ENCODE data around the gene ZC3H7B. TPM values are rescaled to one million over a fixed set of nuclear protein-coding genes. Genes with fewer than 3 reads are reported as not detected.
A peak's percentile ranks its signal among the peaks of the same experiment; 100 is the strongest.

The ZC3H7B gene
- total and polyA plus RNA-seq, 7 experiments from 2014 or later, result 1.7 to 65.9 (median 39.6) TPM

- Mint-ChIP-seq H3K4me3 (no peak overlapping the region), H3K27me3 (no peaks in the 10 kb centered on the region), H3K4me1 (peaks cover 10 to 21% (median 17%) of the 10 kb centered on the region in 7 donors), H3K27ac (peak overlapping the region in 3 of 9 donors; percentile 8 to 36 (median 21)), H3K36me3 (no peaks in the 10 kb centered on the region), H3K9me3 (no peaks in the 10 kb centered on the region)
- intact Hi-C loops (cut with micrococcal nuclease), result no loop called here
- no peak overlapping the region for H3K27ac ChIP-seq (ENCODE audit: low read depth, low read length)
- ChIA-PET CTCF (interaction anchor here (0.6 to 0.7 kb wide), 2 partner anchors 78 to 86 kb away, joined by 3 read pairs; no protein-coding TSS in a partner anchor), POLR2A (interaction anchor here (0.6 kb wide), 1 partner anchor 18 kb away, joined by 3 read pairs; no protein-coding TSS in a partner anchor)
- no peak for ATAC-seq
- no peaks in the 10 kb centered on the region for H3K9me3 ChIP-seq (ENCODE audit: control insufficient read depth in 2 of 3, low read length in 3 of 3)
- no peak for DNase-seq
- no peak overlapping the region for H3K4me3 ChIP-seq (ENCODE audit: low read length)
- peaks cover 12 to 14% of the 10 kb centered on the region in 2 donors for H3K4me1 ChIP-seq (ENCODE audit: control insufficient read depth in 2 of 2, insufficient read depth in 2 of 2, low read length in 2 of 2)
- H3K36me3 ChIP-seq (ENCODE audit: control insufficient read depth in 2 of 3, insufficient read depth in 3 of 3, low read length in 3 of 3), result no peaks in the 10 kb centered on the region
- H3K27me3 ChIP-seq (ENCODE audit: control insufficient read depth in 2 of 2, insufficient read depth in 2 of 2, low read length in 2 of 2), result no peaks in the 10 kb centered on the region
Measured at GRCh38 chr22:41407433-41407832, 106.1 kb downstream of the ZC3H7B start.

GRCh38 chr22:41408665-41409064, 107.3 kb downstream of the ZC3H7B start:
- Histone ChIP-seq H3K4me3 (ENCODE audit: low read length) (no peak overlapping the region), H3K36me3 (ENCODE audit: control insufficient read depth in 2 of 3, insufficient read depth in 3 of 3, low read length in 3 of 3) (no peaks in the 10 kb centered on the region), H3K4me1 (ENCODE audit: control insufficient read depth in 2 of 2, insufficient read depth in 2 of 2, low read length in 2 of 2) (peaks cover 18 to 19% of the 10 kb centered on the region in 2 donors), H3K27me3 (ENCODE audit: control insufficient read depth in 2 of 2, insufficient read depth in 2 of 2, low read length in 2 of 2) (no peaks in the 10 kb centered on the region), H3K9me3 (ENCODE audit: control insufficient read depth in 2 of 3, low read length in 3 of 3) (no peaks in the 10 kb centered on the region), H3K27ac (ENCODE audit: low read depth, low read length) (no peak overlapping the region)
- ChIA-PET POLR2A (interaction anchor here (0.8 kb wide), 1 partner anchor 60 kb away, joined by 3 read pairs; the partner anchor contains the start of genes ACO2 and PHF5A), CTCF (no interaction called here)
- no peaks in the 10 kb centered on the region for H3K27me3 Mint-ChIP-seq
- H3K4me3 Mint-ChIP-seq, result no peak overlapping the region
- DNase-seq, result no peak
- no peaks in the 10 kb centered on the region for H3K9me3 Mint-ChIP-seq
- H3K4me1 Mint-ChIP-seq, result peaks cover 13 to 22% (median 18%) of the 10 kb centered on the region in 7 donors
- H3K27ac Mint-ChIP-seq, result no peak overlapping the region
- H3K36me3 Mint-ChIP-seq, result no peaks in the 10 kb centered on the region
- intact Hi-C loops (cut with micrococcal nuclease), result no loop called here
- no peak for ATAC-seq

Small RNAs within 50 kb of the gene (microRNA-seq; reads per million reads assigned to microRNA genes)
- not detected for gene MIR6889 (ENCODE audit: borderline microRNAs expressed)

Other genes with a start within 250 kb of the ZC3H7B start
- 100 to 1,000 TPM in 4 of 5 experiments, 10 to 100 TPM in 1; 89.3 to 155 (median 117) TPM for gene EP300, start 208.9 kb upstream of the ZC3H7B start, total RNA-seq
- 10 to 100 TPM; 13.3 to 19.5 TPM for gene EP300, start 208.9 kb upstream of the ZC3H7B start, polyA plus RNA-seq
- gene L3MBTL2, start 96.2 kb upstream of the ZC3H7B start, total RNA-seq, result 10 to 100 TPM; 31.6 to 45.9 (median 43.3) TPM
- gene L3MBTL2, start 96.2 kb upstream of the ZC3H7B start, polyA plus RNA-seq, result 10 to 100 TPM; 31.8 to 42.3 TPM
- 1 to 10 TPM in 2 of 5 experiments, under 1 TPM in 3; 0.31 to 1.8 (median 0.94) TPM for gene CHADL, start 60.6 kb upstream of the ZC3H7B start, total RNA-seq
- under 1 TPM; 0.60 to 0.89 TPM for gene CHADL, start 60.6 kb upstream of the ZC3H7B start, polyA plus RNA-seq
- gene RANGAP1, start 15.3 kb upstream of the ZC3H7B start, total RNA-seq, result 100 to 1,000 TPM in 1 of 5 experiments, 10 to 100 TPM in 4; 60.7 to 122 (median 72.4) TPM
- 10 to 100 TPM; 22.8 to 40.6 TPM for gene RANGAP1, start 15.3 kb upstream of the ZC3H7B start, polyA plus RNA-seq
- gene TEF, start 80.4 kb downstream of the ZC3H7B start, total RNA-seq, result 1 to 10 TPM; 3.8 to 8.4 (median 6.2) TPM
- gene TEF, start 80.4 kb downstream of the ZC3H7B start, polyA plus RNA-seq, result 1 to 10 TPM; 3.5 to 6.4 TPM
- 10 to 100 TPM; 19.3 to 37.8 (median 29.8) TPM for gene TOB2, start 145.3 kb downstream of the ZC3H7B start, total RNA-seq
- gene TOB2, start 145.3 kb downstream of the ZC3H7B start, polyA plus RNA-seq, result 1 to 10 TPM; 8.2 to 9.7 TPM
- gene PHF5A, start 167.2 kb downstream of the ZC3H7B start, total RNA-seq, result 10 to 100 TPM; 27.8 to 63.9 (median 36.0) TPM
- gene PHF5A, start 167.2 kb downstream of the ZC3H7B start, polyA plus RNA-seq, result 10 to 100 TPM; 22.4 to 25.8 TPM
- 10 to 100 TPM; 64.5 to 84.8 (median 70.3) TPM for gene ACO2, start 167.6 kb downstream of the ZC3H7B start, total RNA-seq
- gene ACO2, start 167.6 kb downstream of the ZC3H7B start, polyA plus RNA-seq, result 100 to 1,000 TPM in 1 of 2 donors, 10 to 100 TPM in 1; 60.5 to 101 TPM
- gene POLR3H, start 242.9 kb downstream of the ZC3H7B start, total RNA-seq, result 10 to 100 TPM; 21.7 to 59.6 (median 28.5) TPM
- 10 to 100 TPM; 24.2 to 32.2 TPM for gene POLR3H, start 242.9 kb downstream of the ZC3H7B start, polyA plus RNA-seq